T-helper 17 cell (primary cell): Measurements from ENCODE around the gene MTOR. TPM values are rescaled to one million over a fixed set of nuclear protein-coding genes. Genes with fewer than 3 reads are reported as not detected.
"Not testable (repeated sequence)": the region's sequence is repeated elsewhere in the genome, so short reads cannot be mapped to it uniquely, and the experiment has no call there.

Experiments
- ATAC-seq: fragments of 150-1000 bp; cut with Tn5 transposase; 2 replicates; pipeline ENCODE4 v1.10.0; 2021; ENCODE audit warnings: mild to moderate bottlenecking, moderate library complexity
- DNase-seq, 3 donors: peaks; one replicate each; pipeline versions ENCODE4 v3.0.0 to v3.0.0-alpha.2; 2020 to 2021
- H3K9me3 ChIP-seq: one replicate; pipeline ENCODE4 v1.7.0; 2013; ENCODE audit warnings: low read length, mild to moderate bottlenecking; ENCODE audit not compliant: control insufficient read depth, poor library complexity, severe bottlenecking
- H3K27ac Mint-ChIP-seq: one replicate; pipeline ENCODE4 v1.8.0; 2022; ENCODE audit warnings: mild to moderate bottlenecking, moderate library complexity, mixed read lengths
- H3K27me3 Mint-ChIP-seq: one replicate; pipeline ENCODE4 v1.8.0; 2022; ENCODE audit warnings: mixed read lengths
- H3K36me3 Mint-ChIP-seq: one replicate; pipeline ENCODE4 v1.8.0; 2022; ENCODE audit warnings: low read depth, mixed read lengths
- H3K4me1 Mint-ChIP-seq: one replicate; pipeline ENCODE4 v1.8.0; 2022; ENCODE audit warnings: mild to moderate bottlenecking, mixed read lengths
- H3K4me3 Mint-ChIP-seq: one replicate; pipeline ENCODE4 v1.8.0; 2022; ENCODE audit warnings: mild to moderate bottlenecking, moderate library complexity, mixed read lengths
- total RNA-seq, 4 donors: library from RNA in 2 of 4; stranded (reverse) in 2 of 4; gene quantifications; one replicate each; pipeline ENCODE4 v1.2.3 and lab custom pipeline; 2022 to 2026

The MTOR gene
- total RNA-seq, 2 donors from 2014 or later = 47.3 to 50.0 TPM

DNA sequence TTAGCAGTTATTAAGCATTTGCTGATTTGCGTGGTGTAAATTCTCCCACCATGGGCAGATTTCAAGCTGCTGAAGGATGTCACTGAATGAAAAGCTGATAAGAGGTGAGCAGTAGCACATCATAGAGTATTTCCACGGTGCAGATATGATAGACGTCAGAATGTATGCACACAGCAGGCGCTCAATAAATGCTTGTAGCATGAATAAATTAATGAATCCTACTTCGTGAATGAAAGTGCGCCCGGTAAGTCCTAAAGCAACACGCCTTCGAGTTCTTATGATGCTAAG is 10.1 kb upstream of the MTOR start:
- DNase-seq (no peak), ATAC-seq (no peak)
- peaks cover 22% of the 10 kb centered on the region for H3K4me1 Mint-ChIP-seq
- no peaks in the 10 kb centered on the region for H3K27me3 Mint-ChIP-seq
- H3K36me3 Mint-ChIP-seq = peaks cover 9% of the 10 kb centered on the region
- no peak overlapping the region for H3K27ac Mint-ChIP-seq
- H3K9me3 ChIP-seq = no peaks in the 10 kb centered on the region
- H3K4me3 Mint-ChIP-seq = peak overlapping the region; percentile 74

DNA sequence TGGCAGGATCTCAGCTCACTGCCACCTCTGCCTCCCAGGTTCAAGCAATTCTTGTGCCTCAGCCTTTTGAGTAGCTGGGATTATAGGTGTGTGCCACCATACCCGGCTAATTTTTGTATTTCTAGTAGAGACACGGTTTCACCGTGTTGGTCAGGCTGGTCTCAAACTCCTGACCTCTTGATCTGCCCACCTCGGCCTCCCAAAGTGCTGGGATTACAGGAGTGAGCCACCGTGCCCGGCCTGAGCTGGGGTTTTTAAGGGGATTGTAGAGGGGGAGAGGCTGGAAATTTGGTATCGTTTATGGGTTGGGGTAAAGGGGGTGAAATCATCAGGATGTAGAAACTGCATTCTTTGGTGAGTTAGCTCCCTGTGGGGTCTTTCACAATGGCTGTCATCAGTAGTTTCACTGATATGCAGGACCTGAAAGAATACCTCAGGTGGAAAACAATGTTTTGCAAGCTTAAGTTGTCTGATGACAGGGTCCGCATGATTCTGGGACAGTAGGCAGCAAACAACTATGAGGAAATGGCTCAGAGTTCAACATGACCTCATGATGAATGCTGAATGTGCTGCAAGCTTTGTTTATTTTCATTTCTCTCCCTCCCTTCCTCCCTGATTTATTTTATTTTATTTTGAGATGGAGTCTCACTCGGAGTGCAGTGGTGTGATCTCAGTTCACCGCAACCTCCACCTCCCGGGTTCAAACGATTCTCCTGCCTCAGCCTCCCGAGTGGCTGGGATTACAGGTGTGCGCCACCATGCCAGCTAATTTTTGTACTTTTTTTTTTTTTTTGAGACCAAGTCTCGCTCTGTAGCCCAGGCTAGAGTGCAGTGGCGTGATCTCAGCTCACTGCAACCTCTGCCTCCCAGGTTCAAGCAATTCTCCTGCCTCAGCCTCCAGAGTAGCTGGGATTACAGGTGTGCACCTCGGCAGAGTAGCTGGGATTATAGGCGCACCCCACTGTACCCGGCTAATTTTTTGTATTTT is 5.3 kb upstream of the MTOR start:
- H3K9me3 ChIP-seq, H3K4me1 Mint-ChIP-seq, DNase-seq, ATAC-seq, H3K27me3 Mint-ChIP-seq, H3K4me3 Mint-ChIP-seq, H3K27ac Mint-ChIP-seq, H3K36me3 Mint-ChIP-seq: not testable (repeated sequence)

DNA sequence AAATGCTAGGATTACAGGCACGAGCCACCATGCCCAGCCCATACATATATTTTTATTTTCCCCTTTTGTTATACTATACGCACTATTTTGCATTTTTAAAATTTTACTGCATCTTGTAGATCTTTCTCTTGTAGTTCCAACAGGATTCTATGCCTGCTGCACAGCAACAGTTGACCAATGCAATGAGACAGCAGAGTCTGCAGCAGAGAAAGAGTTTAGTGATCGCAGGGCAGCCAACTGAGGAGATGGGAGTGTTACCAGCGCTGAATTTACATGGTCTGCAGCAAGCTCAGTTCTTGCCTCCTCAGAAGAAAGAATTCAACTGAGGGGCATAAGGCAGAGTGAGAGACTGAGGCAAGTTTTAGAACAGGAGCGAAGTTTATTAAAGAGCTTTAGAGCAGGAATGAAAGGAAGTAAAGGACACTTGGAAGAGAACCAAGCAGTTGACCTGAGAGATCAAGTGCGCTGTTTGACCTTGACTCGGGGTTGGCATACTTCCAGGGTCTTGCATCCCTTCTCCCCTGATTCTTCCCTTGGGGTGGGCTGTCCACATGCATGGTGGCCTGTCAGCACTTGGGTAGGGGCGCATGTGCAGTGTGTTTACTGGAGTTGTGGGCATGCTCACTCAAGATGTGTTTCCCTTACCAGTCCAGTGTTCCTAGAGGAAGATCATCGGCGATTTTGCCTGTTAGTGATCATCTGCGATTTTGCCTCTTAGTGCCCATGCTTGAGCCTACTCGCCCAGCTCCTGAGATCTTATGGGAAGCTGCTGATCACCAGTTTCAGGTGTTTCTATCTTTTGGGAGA is 4.1 kb upstream of the MTOR start:
- no peak for DNase-seq
- H3K36me3 Mint-ChIP-seq = no peaks in the 10 kb centered on the region
- H3K27ac Mint-ChIP-seq = no peak overlapping the region
- H3K27me3 Mint-ChIP-seq = no peaks in the 10 kb centered on the region
- H3K9me3 ChIP-seq = no peaks in the 10 kb centered on the region
- ATAC-seq = no peak
- H3K4me1 Mint-ChIP-seq = peaks cover 4% of the 10 kb centered on the region
- no peak overlapping the region for H3K4me3 Mint-ChIP-seq

DNA sequence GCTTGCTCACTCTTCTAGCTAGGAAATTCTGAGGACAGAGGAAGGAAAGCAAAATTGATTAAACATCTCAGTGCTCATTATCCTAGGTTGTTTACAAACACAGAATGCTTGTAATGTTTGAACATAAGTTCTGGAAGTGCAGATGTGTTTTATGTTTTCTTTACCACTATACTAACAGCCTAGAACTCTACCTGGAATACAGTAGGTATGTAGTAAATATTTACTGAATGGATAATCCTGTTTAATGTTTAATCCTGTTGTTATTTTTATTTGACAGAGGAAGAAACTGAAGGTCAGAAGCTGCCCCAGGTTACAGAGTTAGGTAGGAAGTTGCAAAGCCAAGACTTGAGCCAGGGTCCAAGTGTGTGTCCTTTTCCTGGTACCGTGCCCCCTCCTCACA is 6.1 kb downstream of the MTOR start:
- Mint-ChIP-seq H3K36me3 (peaks cover 10% of the 10 kb centered on the region), H3K27me3 (no peaks in the 10 kb centered on the region), H3K4me1 (peaks cover 12% of the 10 kb centered on the region), H3K27ac (no peak overlapping the region), H3K4me3 (no peak overlapping the region)
- ATAC-seq (no peak), DNase-seq (no peak)
- no peaks in the 10 kb centered on the region for H3K9me3 ChIP-seq

DNA sequence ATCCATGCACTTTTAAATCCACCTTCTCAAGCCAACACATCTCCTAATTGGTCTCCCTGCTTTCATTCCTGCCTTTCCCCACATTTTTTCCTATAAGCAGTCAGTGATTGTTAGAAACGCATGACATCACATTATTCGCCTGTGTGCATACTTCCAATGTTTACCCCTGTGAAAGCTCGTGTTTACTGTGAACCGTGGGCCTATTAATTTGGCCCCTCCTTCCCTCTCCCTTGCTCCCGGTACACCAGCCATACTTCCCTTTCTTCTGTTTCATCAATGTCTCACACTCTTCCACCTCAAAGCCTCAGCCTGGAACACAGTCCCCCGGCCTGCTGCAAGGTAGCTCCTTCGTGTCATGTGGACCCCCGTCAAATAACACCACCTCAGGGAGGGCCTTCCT is 9.1 kb downstream of the MTOR start:
- no peak for ATAC-seq
- peaks cover 16% of the 10 kb centered on the region for H3K4me1 Mint-ChIP-seq
- peak overlapping the region; percentile 49 for H3K27ac Mint-ChIP-seq
- H3K9me3 ChIP-seq = no peaks in the 10 kb centered on the region
- no peaks in the 10 kb centered on the region for H3K27me3 Mint-ChIP-seq
- peaks cover 20% of the 10 kb centered on the region for H3K36me3 Mint-ChIP-seq
- DNase-seq = no peak
- H3K4me3 Mint-ChIP-seq = no peak overlapping the region

DNA sequence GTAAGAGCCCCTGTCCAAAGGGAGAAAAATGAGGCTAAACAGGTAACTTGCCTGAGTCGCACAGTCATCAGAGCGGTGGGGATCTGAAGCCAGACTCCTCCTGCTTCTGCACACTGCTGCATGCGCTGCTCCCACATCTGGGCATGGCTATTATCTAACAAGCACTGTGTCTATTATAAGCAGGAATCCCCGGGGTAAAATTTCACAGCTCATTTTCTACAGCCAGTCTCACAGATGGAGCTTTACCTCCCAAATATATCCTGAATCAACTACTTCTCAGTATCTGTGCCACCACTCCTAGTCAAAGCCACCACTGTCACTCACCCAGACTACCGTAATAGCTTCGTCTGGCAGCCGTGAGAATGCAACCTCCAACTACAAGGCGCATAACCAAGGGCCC is 9.8 kb downstream of the MTOR start:
- ATAC-seq (no peak), DNase-seq (no peak)
- H3K36me3 Mint-ChIP-seq = peaks cover 20% of the 10 kb centered on the region
- H3K27me3 Mint-ChIP-seq = no peaks in the 10 kb centered on the region
- H3K4me3 Mint-ChIP-seq = no peak overlapping the region
- no peaks in the 10 kb centered on the region for H3K9me3 ChIP-seq
- H3K27ac Mint-ChIP-seq = no peak overlapping the region
- peaks cover 18% of the 10 kb centered on the region for H3K4me1 Mint-ChIP-seq

DNA sequence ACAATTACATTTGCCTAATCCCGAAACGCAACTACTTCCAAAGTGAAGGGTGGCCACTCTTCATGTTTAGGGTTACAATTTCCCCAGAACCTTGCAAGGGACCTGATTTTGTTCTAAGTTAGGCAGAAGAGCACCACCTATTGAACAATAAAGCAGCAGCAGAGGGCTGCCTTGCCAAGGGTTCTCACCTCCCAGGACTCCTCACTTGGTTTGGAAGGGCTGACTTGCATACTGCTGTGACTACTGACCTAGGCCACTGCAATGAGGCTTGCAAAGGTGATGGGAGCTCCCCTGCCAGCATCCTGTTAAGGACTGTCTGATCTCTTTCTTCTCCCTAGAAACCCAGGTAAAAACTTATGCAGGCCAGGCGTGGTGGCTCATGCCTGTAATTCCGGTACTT is 14.2 kb downstream of the MTOR start:
- no peak for ATAC-seq
- no peaks in the 10 kb centered on the region for H3K9me3 ChIP-seq
- Mint-ChIP-seq H3K4me1 (peaks cover 32% of the 10 kb centered on the region), H3K4me3 (no peak overlapping the region), H3K36me3 (peaks cover 15% of the 10 kb centered on the region), H3K27ac (peak overlapping the region; percentile 100), H3K27me3 (no peaks in the 10 kb centered on the region)
- DNase-seq = no peak

DNA sequence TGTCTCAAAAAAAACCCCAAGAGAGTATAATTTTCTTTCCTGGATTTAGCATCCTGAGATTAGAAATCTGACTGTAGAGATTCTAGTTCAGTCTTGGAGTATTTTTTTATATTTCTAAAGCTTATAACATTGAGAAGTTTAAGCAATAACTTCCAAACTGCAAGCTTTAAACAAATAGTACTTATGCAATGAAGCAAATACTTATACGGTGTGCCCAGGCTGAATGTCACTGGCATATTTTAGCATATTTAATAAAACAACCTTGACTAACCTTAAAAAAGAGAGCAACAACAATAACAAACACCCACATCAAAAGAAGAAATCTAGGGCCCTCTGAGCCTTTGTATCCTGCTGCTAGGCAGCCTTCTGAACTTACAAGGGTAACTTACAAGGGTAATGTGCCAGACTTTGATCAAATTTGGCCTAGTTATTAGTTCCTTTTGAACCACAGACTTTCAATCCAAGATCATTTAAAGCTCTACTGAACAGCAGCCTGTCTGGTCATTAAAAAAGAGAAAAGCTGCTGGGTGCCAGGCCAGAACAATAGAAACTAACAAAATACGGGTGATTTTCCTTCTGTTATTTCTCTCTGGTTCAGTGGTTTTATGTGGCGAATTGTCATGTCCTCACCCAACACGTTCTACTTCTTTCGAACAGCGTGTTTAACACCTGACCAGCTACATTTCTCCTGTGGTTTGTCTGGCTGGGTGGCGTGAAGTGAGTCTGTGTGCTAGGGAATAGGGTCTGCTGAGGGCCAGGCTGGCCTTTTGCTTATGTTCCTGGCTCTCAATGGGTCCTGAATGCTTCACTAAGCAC is 16.2 kb downstream of the MTOR start:
- H3K4me3 Mint-ChIP-seq = peak overlapping the region; percentile 75
- peak overlapping the region; percentile 100 for H3K27ac Mint-ChIP-seq
- DNase-seq = no peak
- no peaks in the 10 kb centered on the region for H3K27me3 Mint-ChIP-seq
- no peaks in the 10 kb centered on the region for H3K9me3 ChIP-seq
- ATAC-seq = peak; percentile 93
- peaks cover 13% of the 10 kb centered on the region for H3K36me3 Mint-ChIP-seq
- peaks cover 35% of the 10 kb centered on the region for H3K4me1 Mint-ChIP-seq

DNA sequence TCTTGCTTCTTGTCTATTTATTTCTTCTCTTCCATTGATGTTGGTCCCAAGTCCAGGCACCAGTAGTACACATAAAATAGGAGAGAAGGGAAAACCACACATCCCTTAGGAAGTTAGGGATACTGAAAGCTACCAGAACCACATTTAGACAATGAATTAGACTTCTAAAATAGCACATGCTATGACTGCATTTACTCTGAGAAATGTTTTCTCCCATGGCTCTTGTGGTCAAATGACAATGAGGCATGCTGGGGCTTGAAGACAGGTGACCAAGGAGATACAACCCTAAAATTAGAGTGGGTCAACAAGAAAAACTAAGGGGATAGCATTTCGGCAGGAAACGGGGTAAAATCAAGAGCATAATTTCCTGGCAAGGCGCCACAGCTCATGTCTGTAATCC is 17.1 kb downstream of the MTOR start:
- H3K4me1 Mint-ChIP-seq = peaks cover 26% of the 10 kb centered on the region

DNA sequence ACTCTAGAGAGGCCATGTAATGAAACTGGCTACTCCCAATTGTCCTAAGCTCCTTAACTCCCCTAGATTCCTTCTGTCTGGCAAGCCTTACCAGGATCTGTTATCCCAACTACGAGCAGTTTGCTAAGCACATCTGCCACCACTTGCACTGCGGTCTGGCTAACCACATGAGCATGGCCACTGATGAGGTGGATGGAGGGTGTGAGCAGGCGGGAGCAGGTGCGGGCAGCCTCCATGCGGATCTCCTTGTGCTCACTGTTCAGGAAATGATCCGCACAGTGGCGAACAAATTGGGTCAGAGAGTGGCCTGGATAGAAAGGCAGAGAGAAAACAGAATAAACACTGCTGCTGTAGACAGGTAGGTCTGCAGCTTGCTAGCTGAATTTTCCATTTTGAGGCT is 24.0 kb downstream of the MTOR start:
- peak overlapping the region; percentile 19 for H3K27ac Mint-ChIP-seq
- DNase-seq = no peak
- H3K4me3 Mint-ChIP-seq = no peak overlapping the region
- no peaks in the 10 kb centered on the region for H3K27me3 Mint-ChIP-seq
- ATAC-seq = no peak
- H3K36me3 Mint-ChIP-seq = peaks cover 3% of the 10 kb centered on the region
- peaks cover 5% of the 10 kb centered on the region for H3K4me1 Mint-ChIP-seq
- no peaks in the 10 kb centered on the region for H3K9me3 ChIP-seq

More for the DNA sequence above, 17.1 kb downstream of the MTOR start:
- Mint-ChIP-seq H3K27me3 (no peaks in the 10 kb centered on the region), H3K27ac (peak overlapping the region; percentile 100), H3K4me3 (peak overlapping the region; percentile 9), H3K36me3 (peaks cover 4% of the 10 kb centered on the region)
- DNase-seq (no peak), ATAC-seq (no peak)
- H3K9me3 ChIP-seq = no peaks in the 10 kb centered on the region

DNA sequence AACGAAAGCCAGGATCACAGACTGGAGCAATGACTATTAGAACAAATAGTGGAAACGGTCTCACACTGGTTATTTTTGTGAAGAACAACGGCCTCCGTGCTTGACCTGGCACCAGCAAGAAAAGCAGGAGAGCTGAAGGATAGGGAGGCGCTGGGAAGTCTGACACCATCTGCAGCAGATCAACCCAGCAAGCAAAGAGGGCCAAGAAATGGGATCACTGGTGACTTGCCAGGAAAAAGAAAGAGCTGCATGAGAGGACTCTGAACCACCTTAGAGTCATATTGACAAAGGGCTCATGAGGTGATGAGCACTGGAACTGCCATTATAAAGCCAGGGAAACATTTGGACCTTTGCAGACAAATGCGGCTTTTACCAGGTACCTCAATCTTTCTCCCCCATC is 25.0 kb downstream of the MTOR start:
- peaks cover 3% of the 10 kb centered on the region for H3K36me3 Mint-ChIP-seq
- no peak for DNase-seq
- peaks cover 5% of the 10 kb centered on the region for H3K4me1 Mint-ChIP-seq
- no peaks in the 10 kb centered on the region for H3K27me3 Mint-ChIP-seq
- ATAC-seq = no peak
- no peak overlapping the region for H3K4me3 Mint-ChIP-seq
- no peaks in the 10 kb centered on the region for H3K9me3 ChIP-seq
- H3K27ac Mint-ChIP-seq = peak overlapping the region; percentile 69

DNA sequence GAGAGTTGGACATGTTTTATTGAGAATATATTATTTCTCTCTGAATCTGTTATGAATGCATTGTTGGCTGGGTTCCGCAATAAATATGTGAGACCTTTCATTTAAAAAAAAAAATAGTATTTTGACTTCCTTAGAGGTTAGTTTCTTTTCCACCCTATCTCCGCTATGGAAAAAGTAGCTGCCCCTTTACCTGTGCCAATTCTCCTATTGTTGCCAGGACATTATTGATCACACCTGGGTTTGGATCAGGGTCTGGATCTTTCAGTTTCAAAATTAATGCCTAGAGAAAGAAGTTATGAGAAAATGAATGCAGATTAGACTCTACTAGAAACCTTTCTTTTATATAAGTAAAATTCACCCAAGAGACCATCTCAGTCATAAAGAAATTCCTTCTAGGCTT is 29.1 kb downstream of the MTOR start:
- Mint-ChIP-seq H3K27me3 (no peaks in the 10 kb centered on the region), H3K4me1 (peaks cover 2% of the 10 kb centered on the region), H3K27ac (no peak overlapping the region), H3K36me3 (peaks cover 6% of the 10 kb centered on the region), H3K4me3 (no peak overlapping the region)
- no peaks in the 10 kb centered on the region for H3K9me3 ChIP-seq
- DNase-seq = no peak
- no peak for ATAC-seq

DNA sequence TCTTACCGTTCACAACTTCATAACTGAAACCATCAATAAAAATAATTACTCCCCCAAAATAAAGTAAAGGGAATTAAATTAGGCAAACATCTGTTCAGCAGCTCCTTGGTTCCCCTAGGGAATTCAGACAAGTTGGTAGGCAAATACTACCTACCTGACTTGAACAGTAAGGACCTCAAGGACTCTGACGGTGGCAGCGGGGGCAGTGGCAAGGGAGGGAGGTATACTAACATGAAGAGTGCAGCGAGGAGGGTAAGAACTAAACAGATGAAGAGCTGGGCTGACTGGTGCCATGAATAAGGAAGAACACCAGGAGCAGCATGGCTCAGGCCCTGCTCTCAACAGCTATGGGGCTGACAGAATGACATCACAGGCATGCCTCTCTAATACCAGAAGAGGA is 33.1 kb downstream of the MTOR start:
- no peak for DNase-seq
- H3K4me3 Mint-ChIP-seq = no peak overlapping the region
- ATAC-seq = no peak
- H3K9me3 ChIP-seq = no peaks in the 10 kb centered on the region
- peaks cover 10% of the 10 kb centered on the region for H3K4me1 Mint-ChIP-seq
- peaks cover 14% of the 10 kb centered on the region for H3K36me3 Mint-ChIP-seq
- no peaks in the 10 kb centered on the region for H3K27me3 Mint-ChIP-seq
- peak overlapping the region; percentile 16 for H3K27ac Mint-ChIP-seq
